ENCODE measurements around the gene SLC1A3. TPM values are rescaled to one million over a fixed set of nuclear protein-coding genes. Genes with fewer than 3 reads are reported as not detected.

The SLC1A3 gene
- total RNA-seq, 1 donor from 2014 or later: 4.0 TPM

GRCh38 chr5:36653044-36653705 is 46.8 kb downstream of the SLC1A3 start:
- TF ChIP-seq, protein P1, sequence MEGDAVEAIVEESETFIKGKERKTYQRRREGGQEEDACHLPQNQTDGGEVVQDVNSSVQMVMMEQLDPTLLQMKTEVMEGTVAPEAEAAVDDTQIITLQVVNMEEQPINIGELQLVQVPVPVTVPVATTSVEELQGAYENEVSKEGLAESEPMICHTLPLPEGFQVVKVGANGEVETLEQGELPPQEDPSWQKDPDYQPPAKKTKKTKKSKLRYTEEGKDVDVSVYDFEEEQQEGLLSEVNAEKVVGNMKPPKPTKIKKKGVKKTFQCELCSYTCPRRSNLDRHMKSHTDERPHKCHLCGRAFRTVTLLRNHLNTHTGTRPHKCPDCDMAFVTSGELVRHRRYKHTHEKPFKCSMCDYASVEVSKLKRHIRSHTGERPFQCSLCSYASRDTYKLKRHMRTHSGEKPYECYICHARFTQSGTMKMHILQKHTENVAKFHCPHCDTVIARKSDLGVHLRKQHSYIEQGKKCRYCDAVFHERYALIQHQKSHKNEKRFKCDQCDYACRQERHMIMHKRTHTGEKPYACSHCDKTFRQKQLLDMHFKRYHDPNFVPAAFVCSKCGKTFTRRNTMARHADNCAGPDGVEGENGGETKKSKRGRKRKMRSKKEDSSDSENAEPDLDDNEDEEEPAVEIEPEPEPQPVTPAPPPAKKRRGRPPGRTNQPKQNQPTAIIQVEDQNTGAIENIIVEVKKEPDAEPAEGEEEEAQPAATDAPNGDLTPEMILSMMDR (IDR thresholded peaks at IDR 0.05; ENCODE audit: unreplicated experiment): no peak
- Mint-ChIP-seq H3K27ac (ENCODE audit: unreplicated experiment) (no peak overlapping the region), H3K27me3 (ENCODE audit: unreplicated experiment) (peaks cover 1% of the 10 kb centered on the region), H3K4me3 (ENCODE audit: unreplicated experiment) (no peak overlapping the region), H3K4me1 (ENCODE audit: unreplicated experiment) (peaks cover 9% of the 10 kb centered on the region), H3K9me3 (ENCODE audit: unreplicated experiment) (no peaks in the 10 kb centered on the region), H3K36me3 (ENCODE audit: low read depth, unreplicated experiment) (no peaks in the 10 kb centered on the region)
- DNase-seq (ENCODE audit: low spot score): no peak

- Mint-ChIP-seq H3K9me3 (ENCODE audit: unreplicated experiment) (no peaks in the 10 kb centered on the region), H3K27ac (ENCODE audit: unreplicated experiment) (no peak overlapping the region), H3K4me1 (ENCODE audit: unreplicated experiment) (peaks cover 16% of the 10 kb centered on the region), H3K27me3 (ENCODE audit: unreplicated experiment) (peaks cover 1% of the 10 kb centered on the region), H3K36me3 (ENCODE audit: low read depth, unreplicated experiment) (no peaks in the 10 kb centered on the region), H3K4me3 (ENCODE audit: unreplicated experiment) (no peak overlapping the region)
- no peak for DNase-seq (ENCODE audit: low spot score)
- TF ChIP-seq, protein P1 (IDR thresholded peaks at IDR 0.05; ENCODE audit: unreplicated experiment): no peak
Measured at GRCh38 chr5:36654564-36654963, 48.2 kb downstream of the SLC1A3 start.

GRCh38 chr5:36655161-36655560 is 48.8 kb downstream of the SLC1A3 start:
- TF ChIP-seq, protein P1 (IDR thresholded peaks at IDR 0.05; ENCODE audit: unreplicated experiment): no peak
- H3K36me3 Mint-ChIP-seq (ENCODE audit: low read depth, unreplicated experiment): no peaks in the 10 kb centered on the region
- H3K4me1 Mint-ChIP-seq (ENCODE audit: unreplicated experiment): peaks cover 16% of the 10 kb centered on the region
- no peak overlapping the region for H3K4me3 Mint-ChIP-seq (ENCODE audit: unreplicated experiment)
- H3K27ac Mint-ChIP-seq (ENCODE audit: unreplicated experiment): no peak overlapping the region
- no peak for DNase-seq (ENCODE audit: low spot score)
- H3K9me3 Mint-ChIP-seq (ENCODE audit: unreplicated experiment): no peaks in the 10 kb centered on the region
- peaks cover 1% of the 10 kb centered on the region for H3K27me3 Mint-ChIP-seq (ENCODE audit: unreplicated experiment)

DNA sequence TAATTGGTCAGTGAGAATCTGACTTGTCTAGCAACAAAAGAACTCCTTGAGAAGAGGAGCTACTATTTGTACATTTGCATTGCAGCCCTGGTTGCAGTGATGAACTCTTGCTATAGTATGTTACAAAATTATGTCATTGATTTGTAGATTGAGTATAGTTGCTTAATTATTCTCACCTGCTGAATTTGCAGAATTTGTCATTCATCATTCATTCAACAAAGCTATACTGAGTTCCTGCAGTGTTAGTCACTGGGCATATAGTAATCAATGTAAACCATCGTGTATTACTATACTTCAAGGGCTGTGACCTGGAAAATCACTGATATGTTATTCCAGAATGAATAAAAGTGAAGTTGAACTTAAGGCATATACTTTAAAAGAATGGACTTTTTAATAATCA is 50.1 kb downstream of the SLC1A3 start:
- Mint-ChIP-seq H3K9me3 (ENCODE audit: unreplicated experiment) (no peaks in the 10 kb centered on the region), H3K27me3 (ENCODE audit: unreplicated experiment) (peaks cover 1% of the 10 kb centered on the region), H3K4me1 (ENCODE audit: unreplicated experiment) (peaks cover 16% of the 10 kb centered on the region), H3K36me3 (ENCODE audit: low read depth, unreplicated experiment) (no peaks in the 10 kb centered on the region), H3K4me3 (ENCODE audit: unreplicated experiment) (no peak overlapping the region), H3K27ac (ENCODE audit: unreplicated experiment) (no peak overlapping the region)
- TF ChIP-seq, protein P1 (IDR thresholded peaks at IDR 0.05; ENCODE audit: unreplicated experiment): no peak
- no peak for DNase-seq (ENCODE audit: low spot score)

DNA sequence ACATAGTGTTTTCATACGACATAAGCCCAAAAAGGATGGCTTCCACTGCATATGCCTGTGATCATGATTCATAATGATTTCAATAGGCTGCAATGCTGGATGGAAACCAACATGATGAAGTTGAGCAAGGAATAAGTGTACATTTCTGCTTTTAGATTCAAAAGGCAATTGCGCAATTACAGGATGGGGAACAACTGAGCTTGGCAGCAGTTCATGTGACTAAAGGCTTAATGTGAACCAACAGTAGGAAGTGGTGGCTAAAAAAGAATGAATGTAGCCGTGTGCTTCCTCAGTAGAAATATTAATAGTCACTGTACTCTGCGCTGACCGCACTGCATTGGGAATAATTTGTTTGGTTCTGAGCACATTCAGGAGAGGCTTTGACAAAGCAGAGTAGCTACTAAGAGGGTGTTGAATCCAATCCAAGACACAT is 51.2 kb downstream of the SLC1A3 start:
- Mint-ChIP-seq H3K4me1 (ENCODE audit: unreplicated experiment) (peaks cover 16% of the 10 kb centered on the region), H3K9me3 (ENCODE audit: unreplicated experiment) (no peaks in the 10 kb centered on the region), H3K27me3 (ENCODE audit: unreplicated experiment) (peaks cover 1% of the 10 kb centered on the region), H3K4me3 (ENCODE audit: unreplicated experiment) (no peak overlapping the region), H3K27ac (ENCODE audit: unreplicated experiment) (no peak overlapping the region), H3K36me3 (ENCODE audit: low read depth, unreplicated experiment) (no peaks in the 10 kb centered on the region)
- TF ChIP-seq, protein P1 (IDR thresholded peaks at IDR 0.05; ENCODE audit: unreplicated experiment): no peak
- no peak for DNase-seq (ENCODE audit: low spot score)
